ENCODE data around the gene FBXO24. TPM values are rescaled to one million over a fixed set of nuclear protein-coding genes. Genes with fewer than 3 reads are reported as not detected.
A peak's percentile ranks its signal among the peaks of the same experiment; 100 is the strongest.

Gene FBXO24
- polyA plus RNA-seq, 3 donors from 2014 or later: 0.43 TPM; not detected in 2

GRCh38 chr7:100613412-100614175 is 27.5 kb downstream of the FBXO24 start:
- peak overlapping the region in 5 of 6 donors; percentile 6 to 89 (median 22) for H3K27ac Mint-ChIP-seq
- no peak for DNase-seq
- no peaks in the 10 kb centered on the region for H3K9me3 Mint-ChIP-seq
- H3K36me3 Mint-ChIP-seq: no peaks in the 10 kb centered on the region
- peaks cover 3 to 11% (median 7%) of the 10 kb centered on the region in 3 donors for H3K27me3 Mint-ChIP-seq (ENCODE audit: low read depth in 3 of 3)
- peak overlapping the region; percentile 79 to 98 (median 85) for H3K4me3 Mint-ChIP-seq
- peaks cover 24 to 26% of the 10 kb centered on the region in 2 donors for H3K4me1 Mint-ChIP-seq

- Mint-ChIP-seq H3K36me3 (no peaks in the 10 kb centered on the region), H3K4me3 (peak overlapping the region in 1 of 5 donors; percentile 72), H3K27me3 (ENCODE audit: low read depth in 3 of 3) (peaks cover 3 to 10% (median 7%) of the 10 kb centered on the region in 3 donors), H3K9me3 (no peaks in the 10 kb centered on the region), H3K27ac (peak overlapping the region in 1 of 6 donors; percentile 14), H3K4me1 (peaks cover 24 to 26% of the 10 kb centered on the region in 2 donors)
- no peak for DNase-seq
Measured at GRCh38 chr7:100614308-100614861, 28.3 kb downstream of the FBXO24 start.

GRCh38 chr7:100620239-100620638 is 34.1 kb downstream of the FBXO24 start:
- peaks cover 3 to 8% (median 4%) of the 10 kb centered on the region in 3 donors for H3K36me3 Mint-ChIP-seq
- H3K27ac Mint-ChIP-seq: no peak overlapping the region
- no peaks in the 10 kb centered on the region for H3K9me3 Mint-ChIP-seq

GRCh38 chr7:100620804-100621203 is 34.7 kb downstream of the FBXO24 start:
- Mint-ChIP-seq H3K4me3 (no peak overlapping the region), H3K27me3 (ENCODE audit: low read depth in 3 of 3) (peaks cover 0 to 5% (median 0%) of the 10 kb centered on the region in 3 donors), H3K9me3 (no peaks in the 10 kb centered on the region), H3K36me3 (peaks cover 3 to 8% (median 4%) of the 10 kb centered on the region in 3 donors), H3K4me1 (peaks cover 4 to 6% of the 10 kb centered on the region in 2 donors), H3K27ac (peak overlapping the region in 1 of 6 donors; percentile 75)
- DNase-seq: no peak

More at GRCh38 chr7:100620239-100620638, 34.1 kb downstream of the FBXO24 start:
- peaks cover 0 to 5% (median 0%) of the 10 kb centered on the region in 3 donors for H3K27me3 Mint-ChIP-seq (ENCODE audit: low read depth in 3 of 3)
- H3K4me3 Mint-ChIP-seq: no peak overlapping the region
- DNase-seq: no peak
- H3K4me1 Mint-ChIP-seq: peaks cover 0 to 2% of the 10 kb centered on the region in 2 donors

- Mint-ChIP-seq H3K36me3 (peaks cover 3 to 8% (median 4%) of the 10 kb centered on the region in 3 donors), H3K4me1 (peaks cover 12 to 14% of the 10 kb centered on the region in 2 donors), H3K9me3 (no peaks in the 10 kb centered on the region), H3K27me3 (ENCODE audit: low read depth in 3 of 3) (peaks cover 0 to 5% (median 0%) of the 10 kb centered on the region in 3 donors), H3K27ac (no peak overlapping the region), H3K4me3 (no peak overlapping the region)
- DNase-seq: no peak
Measured at GRCh38 chr7:100621554-100621953, 35.4 kb downstream of the FBXO24 start.

- Mint-ChIP-seq H3K36me3 (peaks cover 3 to 8% (median 4%) of the 10 kb centered on the region in 3 donors), H3K9me3 (no peaks in the 10 kb centered on the region), H3K4me3 (peak overlapping the region in 1 of 5 donors; percentile 0), H3K27me3 (ENCODE audit: low read depth in 3 of 3) (peaks cover 0 to 10% (median 0%) of the 10 kb centered on the region in 3 donors), H3K27ac (peak overlapping the region in 1 of 6 donors; percentile 59), H3K4me1 (peaks cover 12 to 16% of the 10 kb centered on the region in 2 donors)
- no peak for DNase-seq
Measured at GRCh38 chr7:100623951-100624824, 38.1 kb downstream of the FBXO24 start.

GRCh38 chr7:100626055-100626454 is 39.9 kb downstream of the FBXO24 start:
- Mint-ChIP-seq H3K4me3 (peak overlapping the region; percentile 55 to 86 (median 74)), H3K4me1 (peaks cover 16% of the 10 kb centered on the region in 2 donors), H3K36me3 (peaks cover 0 to 8% (median 3%) of the 10 kb centered on the region in 3 donors), H3K27ac (peak overlapping the region in 5 of 6 donors; percentile 11 to 78 (median 61)), H3K9me3 (no peaks in the 10 kb centered on the region), H3K27me3 (ENCODE audit: low read depth in 3 of 3) (peaks cover 0 to 7% (median 0%) of the 10 kb centered on the region in 3 donors)
- DNase-seq: no peak

- Mint-ChIP-seq H3K36me3 (peaks cover 0 to 5% (median 2%) of the 10 kb centered on the region in 3 donors), H3K27me3 (ENCODE audit: low read depth in 3 of 3) (peaks cover 0 to 7% (median 0%) of the 10 kb centered on the region in 3 donors), H3K4me3 (peak overlapping the region; percentile 55 to 86 (median 74)), H3K27ac (peak overlapping the region; percentile 55 to 87 (median 72)), H3K9me3 (no peaks in the 10 kb centered on the region), H3K4me1 (peaks cover 16% of the 10 kb centered on the region in 2 donors)
- peak; percentile 76 to 84 (median 83) for DNase-seq
Measured at GRCh38 chr7:100626530-100627237, 40.6 kb downstream of the FBXO24 start.

GRCh38 chr7:100627238-100627549 is 41.1 kb downstream of the FBXO24 start:
- H3K36me3 Mint-ChIP-seq: peaks cover 0 to 3% (median 0%) of the 10 kb centered on the region in 3 donors
- H3K4me3 Mint-ChIP-seq: peak overlapping the region in 2 of 5 donors; percentile 18 to 54
- peaks cover 0 to 5% (median 1%) of the 10 kb centered on the region in 3 donors for H3K27me3 Mint-ChIP-seq (ENCODE audit: low read depth in 3 of 3)
- no peak for DNase-seq
- peaks cover 16 to 17% of the 10 kb centered on the region in 2 donors for H3K4me1 Mint-ChIP-seq
- H3K9me3 Mint-ChIP-seq: no peaks in the 10 kb centered on the region
- peak overlapping the region in 5 of 6 donors; percentile 17 to 66 (median 40) for H3K27ac Mint-ChIP-seq

- Mint-ChIP-seq H3K9me3 (no peaks in the 10 kb centered on the region), H3K27ac (peak overlapping the region in 4 of 6 donors; percentile 32 to 82 (median 66)), H3K4me1 (peaks cover 22 to 26% of the 10 kb centered on the region in 2 donors), H3K4me3 (no peak overlapping the region), H3K36me3 (no peaks in the 10 kb centered on the region), H3K27me3 (ENCODE audit: low read depth in 3 of 3) (peaks cover 2 to 8% (median 7%) of the 10 kb centered on the region in 3 donors)
- no peak for DNase-seq
Measured at GRCh38 chr7:100629117-100629716, 43.1 kb downstream of the FBXO24 start.

- Mint-ChIP-seq H3K4me1 (peaks cover 23 to 29% of the 10 kb centered on the region in 2 donors), H3K36me3 (no peaks in the 10 kb centered on the region), H3K27ac (peak overlapping the region in 5 of 6 donors; percentile 8 to 70 (median 60)), H3K4me3 (peak overlapping the region in 1 of 5 donors; percentile 33), H3K27me3 (ENCODE audit: low read depth in 3 of 3) (peaks cover 2 to 12% (median 7%) of the 10 kb centered on the region in 3 donors), H3K9me3 (no peaks in the 10 kb centered on the region)
- no peak for DNase-seq
Measured at GRCh38 chr7:100630066-100630465, 43.9 kb downstream of the FBXO24 start.

- Mint-ChIP-seq H3K27ac (peak overlapping the region in 5 of 6 donors; percentile 71 to 88 (median 85)), H3K4me1 (peaks cover 11 to 15% of the 10 kb centered on the region in 2 donors), H3K9me3 (no peaks in the 10 kb centered on the region), H3K27me3 (ENCODE audit: low read depth in 3 of 3) (peaks cover 2 to 11% (median 7%) of the 10 kb centered on the region in 3 donors), H3K4me3 (peak overlapping the region; percentile 76 to 88 (median 86)), H3K36me3 (no peaks in the 10 kb centered on the region)
- DNase-seq: peak; percentile 43 to 63 (median 56)
Measured at GRCh38 chr7:100632951-100633717, 47.0 kb downstream of the FBXO24 start.

Measured in immature natural killer cell (primary cell).